ENCODE results near the gene IRF2BP2. TPM values are rescaled to one million over a fixed set of nuclear protein-coding genes. Genes with fewer than 3 reads are reported as not detected.

The IRF2BP2 gene
- total RNA-seq, 1 experiment from 2014 or later, result 78.8 TPM

DNA sequence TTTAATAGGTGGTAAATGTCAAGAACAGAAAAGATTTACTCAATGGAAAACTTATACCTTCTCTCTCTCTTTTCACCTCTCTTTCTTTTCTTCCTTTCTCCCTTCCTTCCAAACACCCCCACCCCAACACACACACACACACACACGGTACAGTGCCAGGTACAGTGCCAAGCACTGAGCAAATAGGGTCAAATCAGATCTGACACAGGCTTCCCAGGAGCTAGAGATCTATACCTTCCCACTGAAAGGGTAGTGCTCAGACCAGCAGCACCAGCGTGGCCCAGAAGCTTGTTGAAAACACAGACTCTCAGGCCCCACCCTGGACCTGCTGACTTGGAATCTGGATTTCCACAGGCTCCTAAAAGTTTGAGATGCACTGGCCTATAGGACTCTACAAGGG, 31.9 kb downstream of the IRF2BP2 start:
- CTCF ChIA-PET, result interaction anchor here (0.6 kb wide), 1 partner anchor 20 kb away, joined by 7 read pairs; no protein-coding TSS in a partner anchor
- POLR2A ChIA-PET (ENCODE audit: unreplicated experiment), result no interaction called here
- Histone ChIP-seq H3K9me3 (ENCODE audit: low read length) (no peaks in the 10 kb centered on the region), H3K4me3 (ENCODE audit: low read length) (no peak overlapping the region), H3F3A (ENCODE audit: low read length, unreplicated experiment) (no peaks in the 10 kb centered on the region), H3K9me2 (replicated peaks; ENCODE audit: low read length) (no peaks in the 10 kb centered on the region), H3K36me3 (ENCODE audit: low read depth, low read length) (no peaks in the 10 kb centered on the region), H3K4me1 (ENCODE audit: insufficient read depth, low read length) (no peaks in the 10 kb centered on the region), H3K4me2 (ENCODE audit: low read length) (no peak overlapping the region), H4K20me1 (ENCODE audit: low read length) (no peaks in the 10 kb centered on the region), H3K9ac (ENCODE audit: low read length) (no peak overlapping the region), H3K79me2 (ENCODE audit: low read length) (no peaks in the 10 kb centered on the region), H3K27ac (ENCODE audit: low read length) (no peak overlapping the region), H2AFZ (ENCODE audit: low read length) (no peak overlapping the region), H3K27me3 (ENCODE audit: low read length) (no peaks in the 10 kb centered on the region)
- no TSS peak for BruUV-seq (replicated peaks)
- TF ChIP-seq EZH2phosphoT487 (IDR thresholded peaks at IDR 0.05; ENCODE audit: borderline replicate concordance, low read length) (no peak), EZH2 (IDR thresholded peaks at IDR 0.05; ENCODE audit: low read length, unreplicated experiment) (no peak)
- TF ChIP-seq, protein P1, sequence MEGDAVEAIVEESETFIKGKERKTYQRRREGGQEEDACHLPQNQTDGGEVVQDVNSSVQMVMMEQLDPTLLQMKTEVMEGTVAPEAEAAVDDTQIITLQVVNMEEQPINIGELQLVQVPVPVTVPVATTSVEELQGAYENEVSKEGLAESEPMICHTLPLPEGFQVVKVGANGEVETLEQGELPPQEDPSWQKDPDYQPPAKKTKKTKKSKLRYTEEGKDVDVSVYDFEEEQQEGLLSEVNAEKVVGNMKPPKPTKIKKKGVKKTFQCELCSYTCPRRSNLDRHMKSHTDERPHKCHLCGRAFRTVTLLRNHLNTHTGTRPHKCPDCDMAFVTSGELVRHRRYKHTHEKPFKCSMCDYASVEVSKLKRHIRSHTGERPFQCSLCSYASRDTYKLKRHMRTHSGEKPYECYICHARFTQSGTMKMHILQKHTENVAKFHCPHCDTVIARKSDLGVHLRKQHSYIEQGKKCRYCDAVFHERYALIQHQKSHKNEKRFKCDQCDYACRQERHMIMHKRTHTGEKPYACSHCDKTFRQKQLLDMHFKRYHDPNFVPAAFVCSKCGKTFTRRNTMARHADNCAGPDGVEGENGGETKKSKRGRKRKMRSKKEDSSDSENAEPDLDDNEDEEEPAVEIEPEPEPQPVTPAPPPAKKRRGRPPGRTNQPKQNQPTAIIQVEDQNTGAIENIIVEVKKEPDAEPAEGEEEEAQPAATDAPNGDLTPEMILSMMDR (conservative IDR thresholded peaks at IDR 0.05; ENCODE audit: low read depth, low read length), result no peak
- DNase-seq (no peak), ATAC-seq (no peak)
- intact Hi-C loops (cut with micrococcal nuclease), result no loop called here

DNA sequence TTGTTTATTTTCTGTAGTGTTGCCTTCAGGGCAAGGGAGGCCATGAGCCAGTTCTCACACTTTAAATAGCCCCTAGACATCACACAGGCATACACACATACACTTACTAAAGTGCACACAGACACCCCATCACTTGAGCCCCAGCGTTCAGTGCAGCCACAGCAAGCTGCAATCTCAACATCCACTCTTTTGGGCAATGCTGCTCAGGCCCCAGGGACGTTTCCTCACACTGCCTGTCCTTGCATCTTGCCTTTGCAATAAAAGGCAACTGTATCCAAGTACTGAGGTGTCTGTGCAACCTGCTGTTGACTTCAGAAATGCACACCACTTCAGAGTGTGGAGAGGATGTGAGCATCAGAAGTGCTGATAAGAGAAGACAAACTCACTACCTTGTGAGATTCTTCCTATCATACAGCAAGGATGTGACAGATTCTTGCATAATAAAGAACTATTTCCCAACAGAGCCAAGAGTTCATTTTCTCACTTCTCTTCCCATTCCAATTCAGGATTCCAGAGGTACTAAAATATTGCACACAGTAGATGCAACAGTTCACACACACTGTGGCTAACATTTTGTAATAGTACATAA, 36.2 kb downstream of the IRF2BP2 start:
- H3K4me3 ChIP-seq (ENCODE audit: low read length), result no peak overlapping the region
- DNase-seq (no peak), ATAC-seq (no peak)
- no peak for TF ChIP-seq EZH2phosphoT487 (IDR thresholded peaks at IDR 0.05; ENCODE audit: borderline replicate concordance, low read length)
- TF ChIP-seq EZH2 (IDR thresholded peaks at IDR 0.05; ENCODE audit: low read length, unreplicated experiment), result no peak
- TF ChIP-seq, protein P1 (conservative IDR thresholded peaks at IDR 0.05; ENCODE audit: low read depth, low read length), result no peak
- CTCF ChIA-PET, result no interaction called here
- H3K27ac ChIP-seq (ENCODE audit: low read length), result no peak overlapping the region
- H3K4me1 ChIP-seq (ENCODE audit: insufficient read depth, low read length), result no peaks in the 10 kb centered on the region
- no peaks in the 10 kb centered on the region for H3K9me2 ChIP-seq (replicated peaks; ENCODE audit: low read length)
- H3K9ac ChIP-seq (ENCODE audit: low read length), result no peak overlapping the region
- no peaks in the 10 kb centered on the region for H3K27me3 ChIP-seq (ENCODE audit: low read length)
- H3K4me2 ChIP-seq (ENCODE audit: low read length), result no peak overlapping the region
- intact Hi-C loops (cut with micrococcal nuclease), result no loop called here
- no peaks in the 10 kb centered on the region for H4K20me1 ChIP-seq (ENCODE audit: low read length)
- no peak overlapping the region for H2AFZ ChIP-seq (ENCODE audit: low read length)
- H3K36me3 ChIP-seq (ENCODE audit: low read depth, low read length), result no peaks in the 10 kb centered on the region
- H3K79me2 ChIP-seq (ENCODE audit: low read length), result no peaks in the 10 kb centered on the region
- no peaks in the 10 kb centered on the region for H3F3A ChIP-seq (ENCODE audit: low read length, unreplicated experiment)
- BruUV-seq (replicated peaks), result no TSS peak
- POLR2A ChIA-PET (ENCODE audit: unreplicated experiment), result no interaction called here
- H3K9me3 ChIP-seq (ENCODE audit: low read length), result no peaks in the 10 kb centered on the region

DNA sequence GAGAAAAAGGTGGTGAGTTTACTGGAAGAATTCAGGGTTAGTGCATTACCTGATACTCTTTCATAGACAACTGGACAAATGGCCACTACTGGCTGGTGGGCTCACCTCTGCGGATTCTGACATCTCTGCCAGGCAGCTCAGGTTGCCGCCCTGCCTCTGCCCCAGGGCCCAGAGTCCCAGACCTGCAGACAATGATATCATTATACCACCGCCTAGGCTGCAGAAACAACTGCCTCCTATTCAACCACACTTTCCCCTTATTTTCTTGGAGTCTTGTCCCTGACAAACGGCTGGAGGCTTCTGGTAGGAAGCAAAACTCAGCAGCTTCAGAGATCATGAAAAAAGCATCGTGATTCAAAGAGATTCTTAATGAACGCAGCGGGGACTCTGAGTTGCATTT, 37.0 kb downstream of the IRF2BP2 start:
- Histone ChIP-seq H3K27ac (ENCODE audit: low read length) (no peak overlapping the region), H3K27me3 (ENCODE audit: low read length) (no peaks in the 10 kb centered on the region), H3K4me1 (ENCODE audit: insufficient read depth, low read length) (no peaks in the 10 kb centered on the region), H3K9me2 (replicated peaks; ENCODE audit: low read length) (no peaks in the 10 kb centered on the region), H3K36me3 (ENCODE audit: low read depth, low read length) (no peaks in the 10 kb centered on the region), H3K79me2 (ENCODE audit: low read length) (no peaks in the 10 kb centered on the region), H3K4me2 (ENCODE audit: low read length) (no peak overlapping the region), H3K9me3 (ENCODE audit: low read length) (no peaks in the 10 kb centered on the region), H4K20me1 (ENCODE audit: low read length) (no peaks in the 10 kb centered on the region), H2AFZ (ENCODE audit: low read length) (no peak overlapping the region), H3K4me3 (ENCODE audit: low read length) (no peak overlapping the region), H3K9ac (ENCODE audit: low read length) (no peak overlapping the region), H3F3A (ENCODE audit: low read length, unreplicated experiment) (no peaks in the 10 kb centered on the region)
- ATAC-seq (no peak), DNase-seq (no peak)
- BruUV-seq (replicated peaks), result no TSS peak
- intact Hi-C loops (cut with micrococcal nuclease), result no loop called here
- ChIA-PET CTCF (no interaction called here), POLR2A (ENCODE audit: unreplicated experiment) (interaction anchor here (0.5 kb wide), 1 partner anchor 151 kb away, joined by 4 read pairs; no protein-coding TSS in a partner anchor)
- no peak for TF ChIP-seq EZH2phosphoT487 (IDR thresholded peaks at IDR 0.05; ENCODE audit: borderline replicate concordance, low read length)
- TF ChIP-seq, protein P1 (conservative IDR thresholded peaks at IDR 0.05; ENCODE audit: low read depth, low read length), result no peak
- TF ChIP-seq EZH2 (IDR thresholded peaks at IDR 0.05; ENCODE audit: low read length, unreplicated experiment), result no peak

Data from PC-3 (cell line).